Measurements from ENCODE around the gene LCMT1. TPM values are rescaled to one million over a fixed set of nuclear protein-coding genes. Genes with fewer than 3 reads are reported as not detected.

The LCMT1 gene
- total and polyA plus RNA-seq, 9 of the 15 experiments (the other 6 are each of a cell fraction or from before 2014, with no cell fraction given) = 20.0 to 42.8 (median 32.3) TPM

GRCh38 chr16:25199457-25199856 lies 87.9 kb downstream of the LCMT1 start (continued):
- TF ChIP-seq SUPT5H (IDR thresholded peaks at IDR 0.05) = no peak
- TF ChIP-seq HMBOX1 (IDR thresholded peaks at IDR 0.05) = no peak
- TF ChIP-seq FOXJ2 (tag; IDR thresholded peaks at IDR 0.05) = no peak
- TF ChIP-seq CHD7 (IDR thresholded peaks at IDR 0.05; ENCODE audit: low read depth, low read length) = no peak
- no peak for TF ChIP-seq CCAR2 (IDR thresholded peaks at IDR 0.05; ENCODE audit: low read depth, low read length)
- no peak for TF ChIP-seq GTF2F1 (IDR thresholded peaks at IDR 0.05; ENCODE audit: low read depth, low read length)
- no peak for TF ChIP-seq ZNF592 (IDR thresholded peaks at IDR 0.05)
- no peak for TF ChIP-seq MLX (CRISPR knock-in tag; conservative IDR thresholded peaks at IDR 0.05)
- TF ChIP-seq HIVEP1 (CRISPR knock-in tag; IDR thresholded peaks at IDR 0.05) = no peak
- TF ChIP-seq ZNF707 (CRISPR knock-in tag; conservative IDR thresholded peaks at IDR 0.05) = no peak
- TF ChIP-seq CTBP1 (IDR thresholded peaks at IDR 0.05; ENCODE audit: borderline replicate concordance) = no peak

Measured in K562 (cell line).